HCT116 (cell line): ENCODE measurements around the gene VRK1.

ENCODE experiments used
- ELF1 ChIP-seq: IDR thresholded peaks from 2 replicates; pipeline ENCODE4 v1.6.1; 2012; ENCODE audit warnings: low read depth, borderline replicate concordance
- JUND ChIP-seq: IDR thresholded peaks from 2 replicates; pipeline ENCODE4 v1.6.1; 2012
- TF ChIP-seq, protein P1 (sequence below): IDR thresholded peaks from 2 replicates; pipeline ENCODE4 v1.6.1; 2012; ENCODE audit warnings: low read depth

DNA sequence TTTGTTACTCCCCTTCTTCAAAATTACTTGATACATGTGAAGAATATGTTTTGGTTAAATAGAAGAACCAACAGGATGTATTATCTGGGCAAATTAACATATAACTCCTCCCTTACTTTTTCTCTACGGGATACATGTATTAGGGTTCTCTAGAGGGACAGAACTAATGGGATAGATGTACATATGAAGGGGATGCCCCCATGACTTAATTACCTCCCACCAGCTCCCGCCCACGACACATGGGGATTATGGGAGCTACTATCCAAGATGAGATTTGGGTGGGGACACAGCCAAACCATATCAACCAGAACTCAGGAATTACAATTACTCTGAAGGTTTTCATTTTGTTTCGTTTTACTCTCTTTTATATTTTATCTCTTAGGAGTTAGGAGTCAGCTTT is 41.3 kb downstream of the VRK1 start:
- no peak for TF ChIP-seq JUND
- TF ChIP-seq, protein P1, sequence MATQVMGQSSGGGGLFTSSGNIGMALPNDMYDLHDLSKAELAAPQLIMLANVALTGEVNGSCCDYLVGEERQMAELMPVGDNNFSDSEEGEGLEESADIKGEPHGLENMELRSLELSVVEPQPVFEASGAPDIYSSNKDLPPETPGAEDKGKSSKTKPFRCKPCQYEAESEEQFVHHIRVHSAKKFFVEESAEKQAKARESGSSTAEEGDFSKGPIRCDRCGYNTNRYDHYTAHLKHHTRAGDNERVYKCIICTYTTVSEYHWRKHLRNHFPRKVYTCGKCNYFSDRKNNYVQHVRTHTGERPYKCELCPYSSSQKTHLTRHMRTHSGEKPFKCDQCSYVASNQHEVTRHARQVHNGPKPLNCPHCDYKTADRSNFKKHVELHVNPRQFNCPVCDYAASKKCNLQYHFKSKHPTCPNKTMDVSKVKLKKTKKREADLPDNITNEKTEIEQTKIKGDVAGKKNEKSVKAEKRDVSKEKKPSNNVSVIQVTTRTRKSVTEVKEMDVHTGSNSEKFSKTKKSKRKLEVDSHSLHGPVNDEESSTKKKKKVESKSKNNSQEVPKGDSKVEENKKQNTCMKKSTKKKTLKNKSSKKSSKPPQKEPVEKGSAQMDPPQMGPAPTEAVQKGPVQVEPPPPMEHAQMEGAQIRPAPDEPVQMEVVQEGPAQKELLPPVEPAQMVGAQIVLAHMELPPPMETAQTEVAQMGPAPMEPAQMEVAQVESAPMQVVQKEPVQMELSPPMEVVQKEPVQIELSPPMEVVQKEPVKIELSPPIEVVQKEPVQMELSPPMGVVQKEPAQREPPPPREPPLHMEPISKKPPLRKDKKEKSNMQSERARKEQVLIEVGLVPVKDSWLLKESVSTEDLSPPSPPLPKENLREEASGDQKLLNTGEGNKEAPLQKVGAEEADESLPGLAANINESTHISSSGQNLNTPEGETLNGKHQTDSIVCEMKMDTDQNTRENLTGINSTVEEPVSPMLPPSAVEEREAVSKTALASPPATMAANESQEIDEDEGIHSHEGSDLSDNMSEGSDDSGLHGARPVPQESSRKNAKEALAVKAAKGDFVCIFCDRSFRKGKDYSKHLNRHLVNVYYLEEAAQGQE = no peak
- TF ChIP-seq ELF1 = no peak
